Vagina (tissue), 2 donors: ENCODE measurements around the gene GAB2. TPM values are rescaled to one million over a fixed set of nuclear protein-coding genes. Genes with fewer than 3 reads are reported as not detected.
"Not testable (repeated sequence)": the region's sequence is repeated elsewhere in the genome, so short reads cannot be mapped to it uniquely, and the experiment has no call there.

Experiments
- DNase-seq, 2 donors: peaks; one replicate each; pipeline ENCODE4 v3.0.0-alpha.2; 2017; ENCODE audit errors: extremely low spot score in 2 of 2
- H3K27ac ChIP-seq: fragments of 200-600 bp; sonication (generic); one replicate; pipeline ENCODE4 v1.5.1; 2019
- H3K27me3 ChIP-seq: fragments of 200-600 bp; sonication (generic); one replicate; pipeline ENCODE4 v1.5.1; 2019
- H3K36me3 ChIP-seq, 2 donors: fragments of 200-600 bp; sonication (generic); one replicate each; pipeline ENCODE4 v1.5.1; 2017 to 2019
- H3K4me1 ChIP-seq: fragments of 200-600 bp; sonication (generic); one replicate; pipeline ENCODE4 v1.5.1; 2019
- H3K4me3 ChIP-seq, 2 donors: fragments of 200-600 bp; sonication (generic); 1 replicate in 1 of 2; 2 replicates in 1 of 2; pipeline ENCODE4 v1.5.1; 2016 to 2019
- H3K9me3 ChIP-seq: fragments of 200-600 bp; sonication (generic); one replicate; pipeline ENCODE4 v1.5.1; 2019
- CTCF ChIP-seq, 3 experiments: fragments of 450-650 bp in 2 of 3; fragments of 200-600 bp in 1 of 3; sonication (generic) in 1 of 3; IDR thresholded peaks; one replicate each; pipeline ENCODE4 v1.5.1; 2017 to 2019; ENCODE audit warnings: antibody characterized with exemption in 3 of 3, mild to moderate bottlenecking in 2 of 3, moderate library complexity in 2 of 3
- POLR2A ChIP-seq, 2 donors: fragments of 450-650 bp; IDR thresholded peaks; one replicate each; pipeline ENCODE4 v1.6.1; 2017; ENCODE audit warnings: antibody characterized with exemption in 2 of 2, mild to moderate bottlenecking in 2 of 2, moderate library complexity in 2 of 2
- POLR2AphosphoS5 ChIP-seq, 2 donors: sonication (generic); formaldehyde crosslinking; IDR thresholded peaks; one replicate each; pipeline ENCODE4 v1.9.0; 2017; ENCODE audit warnings: antibody characterized with exemption in 2 of 2, mild to moderate bottlenecking in 2 of 2, low read depth in 1 of 2; ENCODE audit not compliant: insufficient read depth in 1 of 2
- intact Hi-C: fragments of 100-400 bp; cut with DNase I; formaldehyde crosslinking; loops from one replicate; pipeline ENCODE4 v1.15.1; 2023
- total RNA-seq: library from RNA; depleted of rRNA; stranded (reverse); fragments of >200 nt; gene quantifications from one replicate; pipeline ENCODE4 v1.2.3, GENCODE V29; 2016

GAB2 gene
- total RNA-seq, 1 donor from 2014 or later, result 24.6 TPM

GRCh38 chr11:78226684-78227680 lies 190.6 kb downstream of the GAB2 start:
- Histone ChIP-seq H3K4me1 (peaks cover 22% of the 10 kb centered on the region), H3K4me3 (no peak overlapping the region), H3K9me3 (no peaks in the 10 kb centered on the region), H3K27ac (no peak overlapping the region), H3K27me3 (no peaks in the 10 kb centered on the region), H3K36me3 (peaks cover 0 to 28% of the 10 kb centered on the region in 2 donors)
- no peak for TF ChIP-seq POLR2AphosphoS5 (IDR thresholded peaks at IDR 0.05; ENCODE audit: insufficient read depth in 1 of 2, low read depth in 1 of 2)
- TF ChIP-seq POLR2A (IDR thresholded peaks at IDR 0.05), result no peak
- TF ChIP-seq CTCF (IDR thresholded peaks at IDR 0.05), result no peak
- intact Hi-C loops, result loop anchor here (10.0 kb wide), 1 partner anchor 188 kb away; the partner anchor contains the start of gene GAB2
- peak in 1 of 2 donors; percentile 79 for DNase-seq

- H3K36me3 ChIP-seq, result peaks cover 0 to 48% of the 10 kb centered on the region in 2 donors
- TF ChIP-seq CTCF (IDR thresholded peaks at IDR 0.05), result no peak
- peaks cover 4% of the 10 kb centered on the region for H3K4me1 ChIP-seq
- no peak overlapping the region for H3K27ac ChIP-seq
- DNase-seq, result peak in 1 of 2 donors; percentile 80
- intact Hi-C loops, result loop anchor here (10.0 kb wide), 1 partner anchor 190 kb away; the partner anchor contains the start of gene GAB2
- H3K9me3 ChIP-seq, result no peaks in the 10 kb centered on the region
- H3K27me3 ChIP-seq, result no peaks in the 10 kb centered on the region
- H3K4me3 ChIP-seq, result no peak overlapping the region
These were observed 192.7 kb downstream of the GAB2 start for GRCh38 chr11:78224906-78225420.

GRCh38 chr11:78224506-78224905 lies 193.1 kb downstream of the GAB2 start:
- Histone ChIP-seq H3K36me3 (peaks cover 0 to 52% of the 10 kb centered on the region in 2 donors), H3K4me1 (no peaks in the 10 kb centered on the region), H3K9me3 (no peaks in the 10 kb centered on the region), H3K27ac (no peak overlapping the region), H3K27me3 (no peaks in the 10 kb centered on the region), H3K4me3 (no peak overlapping the region)
- no peak for TF ChIP-seq POLR2A (IDR thresholded peaks at IDR 0.05)
- TF ChIP-seq POLR2AphosphoS5 (IDR thresholded peaks at IDR 0.05; ENCODE audit: insufficient read depth in 1 of 2, low read depth in 1 of 2), result no peak
- no peak for TF ChIP-seq CTCF (IDR thresholded peaks at IDR 0.05)
- intact Hi-C loops, result loop anchor here (10.0 kb wide), 1 partner anchor 190 kb away; the partner anchor contains the start of gene GAB2
- peak in 1 of 2 donors; percentile 82 for DNase-seq

- Histone ChIP-seq H3K27me3 (no peaks in the 10 kb centered on the region), H3K4me3 (no peak overlapping the region), H3K4me1 (no peaks in the 10 kb centered on the region), H3K9me3 (no peaks in the 10 kb centered on the region), H3K36me3 (peaks cover 0 to 61% of the 10 kb centered on the region in 2 donors), H3K27ac (no peak overlapping the region)
- intact Hi-C loops, result loop anchor here (10.0 kb wide), 1 partner anchor 191 kb away; the partner anchor contains the start of gene GAB2
- no peak for TF ChIP-seq CTCF (IDR thresholded peaks at IDR 0.05)
- TF ChIP-seq POLR2AphosphoS5 (IDR thresholded peaks at IDR 0.05; ENCODE audit: insufficient read depth in 1 of 2, low read depth in 1 of 2), result no peak
- TF ChIP-seq POLR2A (IDR thresholded peaks at IDR 0.05), result no peak
- no peak for DNase-seq
These were observed 194.2 kb downstream of the GAB2 start for GRCh38 chr11:78223320-78223954.

GRCh38 chr11:78222726-78223125 lies 194.9 kb downstream of the GAB2 start:
- intact Hi-C loops, result loop anchor here (10.0 kb wide), 1 partner anchor 192 kb away; the partner anchor contains the start of gene GAB2
- not testable (repeated sequence) for H3K27ac ChIP-seq, H3K4me1 ChIP-seq, H3K27me3 ChIP-seq, H3K4me3 ChIP-seq, H3K9me3 ChIP-seq
- peaks cover 0 to 61% of the 10 kb centered on the region in 2 donors for H3K36me3 ChIP-seq
- DNase-seq, result peak in 1 of 2 donors; percentile 62
